Effector CD4-positive, alpha-beta T cell (primary cell): ENCODE measurements around the gene RAP1A.
"Not testable (repeated sequence)": the region's sequence is repeated elsewhere in the genome, so short reads cannot be mapped to it uniquely, and the experiment has no call there.

ENCODE experiments used
- DNase-seq: peaks from one replicate; pipeline ENCODE4 v3.0.0-alpha.2; 2020

Gene RAP1A

GRCh38 chr1:111669268-111669667, 49.7 kb downstream of the RAP1A start:
- DNase-seq = no peak

- no peak for DNase-seq
These were observed 52.3 kb downstream of the RAP1A start for GRCh38 chr1:111671852-111672251.

GRCh38 chr1:111672331-111672730, 52.7 kb downstream of the RAP1A start:
- DNase-seq = no peak

- no peak for DNase-seq
These were observed 58.0 kb downstream of the RAP1A start for GRCh38 chr1:111677604-111678003.

GRCh38 chr1:111679541-111679940, 60.0 kb downstream of the RAP1A start:
- no peak for DNase-seq

GRCh38 chr1:111680212-111680800, 60.7 kb downstream of the RAP1A start:
- DNase-seq = not testable (repeated sequence)

GRCh38 chr1:111685293-111686153, 65.9 kb downstream of the RAP1A start:
- not testable (repeated sequence) for DNase-seq

- no peak for DNase-seq
These were observed 70.7 kb downstream of the RAP1A start for GRCh38 chr1:111690306-111690617.

- no peak for DNase-seq
These were observed 72.3 kb downstream of the RAP1A start for GRCh38 chr1:111691886-111692285.

GRCh38 chr1:111695801-111696200, 76.2 kb downstream of the RAP1A start:
- no peak for DNase-seq

GRCh38 chr1:111696330-111696729, 76.7 kb downstream of the RAP1A start:
- DNase-seq = no peak

GRCh38 chr1:111699268-111699667, 79.7 kb downstream of the RAP1A start:
- DNase-seq = no peak

GRCh38 chr1:111702504-111703050, 83.0 kb downstream of the RAP1A start:
- DNase-seq = no peak

- no peak for DNase-seq
These were observed 84.7 kb downstream of the RAP1A start for GRCh38 chr1:111704240-111704639.

GRCh38 chr1:111704776-111705175, 85.2 kb downstream of the RAP1A start:
- DNase-seq = no peak

GRCh38 chr1:111705841-111706240, 86.3 kb downstream of the RAP1A start:
- DNase-seq = no peak

GRCh38 chr1:111706921-111707320, 87.3 kb downstream of the RAP1A start:
- no peak for DNase-seq

GRCh38 chr1:111707906-111708305, 88.3 kb downstream of the RAP1A start:
- no peak for DNase-seq

- no peak for DNase-seq
These were observed 90.4 kb downstream of the RAP1A start for GRCh38 chr1:111709986-111710385.

- no peak for DNase-seq
These were observed 96.7 kb downstream of the RAP1A start for GRCh38 chr1:111716333-111716732.

GRCh38 chr1:111717450-111717849, 97.9 kb downstream of the RAP1A start:
- DNase-seq = no peak

- no peak for DNase-seq
These were observed 99.5 kb downstream of the RAP1A start for GRCh38 chr1:111719135-111719534.

- DNase-seq = no peak
These were observed 100.1 kb downstream of the RAP1A start for GRCh38 chr1:111719674-111720132.
